ENCODE measurements around the gene FYN.

DNA sequence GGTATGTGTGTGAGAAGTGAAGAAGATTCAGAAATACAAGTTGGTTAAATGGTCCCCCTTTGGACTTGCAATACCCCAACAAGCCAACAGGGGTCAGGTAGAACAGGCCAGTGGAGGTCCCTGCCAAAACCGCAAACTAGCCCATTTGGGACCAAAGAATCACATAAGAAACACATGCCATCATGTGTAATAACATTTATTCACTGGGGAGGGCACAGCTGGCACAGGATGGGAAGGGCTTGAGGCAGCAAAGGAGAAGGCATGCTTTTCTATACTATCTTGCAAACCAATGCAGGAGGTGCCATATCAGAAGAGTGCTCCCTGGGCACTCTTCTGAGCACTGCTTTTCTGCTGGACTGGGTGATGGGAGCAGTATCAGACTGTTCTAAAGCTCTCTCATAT is 151.5 kb downstream of the FYN start:
- TF ChIP-seq, protein P1, sequence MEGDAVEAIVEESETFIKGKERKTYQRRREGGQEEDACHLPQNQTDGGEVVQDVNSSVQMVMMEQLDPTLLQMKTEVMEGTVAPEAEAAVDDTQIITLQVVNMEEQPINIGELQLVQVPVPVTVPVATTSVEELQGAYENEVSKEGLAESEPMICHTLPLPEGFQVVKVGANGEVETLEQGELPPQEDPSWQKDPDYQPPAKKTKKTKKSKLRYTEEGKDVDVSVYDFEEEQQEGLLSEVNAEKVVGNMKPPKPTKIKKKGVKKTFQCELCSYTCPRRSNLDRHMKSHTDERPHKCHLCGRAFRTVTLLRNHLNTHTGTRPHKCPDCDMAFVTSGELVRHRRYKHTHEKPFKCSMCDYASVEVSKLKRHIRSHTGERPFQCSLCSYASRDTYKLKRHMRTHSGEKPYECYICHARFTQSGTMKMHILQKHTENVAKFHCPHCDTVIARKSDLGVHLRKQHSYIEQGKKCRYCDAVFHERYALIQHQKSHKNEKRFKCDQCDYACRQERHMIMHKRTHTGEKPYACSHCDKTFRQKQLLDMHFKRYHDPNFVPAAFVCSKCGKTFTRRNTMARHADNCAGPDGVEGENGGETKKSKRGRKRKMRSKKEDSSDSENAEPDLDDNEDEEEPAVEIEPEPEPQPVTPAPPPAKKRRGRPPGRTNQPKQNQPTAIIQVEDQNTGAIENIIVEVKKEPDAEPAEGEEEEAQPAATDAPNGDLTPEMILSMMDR (IDR thresholded peaks at IDR 0.05): peak in 1 of 3 experiments; percentile 50
- TF ChIP-seq POLR2A (IDR thresholded peaks at IDR 0.05): no peak

Data from vagina (tissue), 2 donors.